H1 (cell line): Measurements from ENCODE around the gene PLS3. TPM values are rescaled to one million over a fixed set of nuclear protein-coding genes. Genes with fewer than 3 reads are reported as not detected.

Source experiments
- polyA plus RNA-seq, 7 experiments: library from polyadenylated mRNA; depleted of rRNA in 3 of 7; stranded (reverse) in 5 of 7; unstranded in 2 of 7; fragments of >200 nt in 5 of 7; fragments of 200-250 nt in 2 of 7; gene quantifications; 1 replicate in 5 of 7; 2 replicates in 1 of 7; 4 replicates in 1 of 7; pipeline versions ENCODE4 v1.2.1 to v1.2.3, GENCODE V29; 2011 to 2013; ENCODE audit warnings: missing spikeins in 2 of 7, mixed read lengths in 2 of 7
- small RNA-seq: library from polyadenylated mRNA; stranded (forward); fragments of <200 nt; extraction: miRNeasy Mini kit (QIAGEN cat#:217004); gene quantifications from one replicate; pipeline ENCODE3, GENCODE V24; 2013; ENCODE audit not compliant: insufficient read depth
- total RNA-seq: library from RNA; stranded (reverse); fragmentation: NEBNext Ultra II Directional; extraction: Animal tissue kit (Norgen Biotek cat#: 25700); gene quantifications from 2 replicates; pipeline ENCODE4 v1.2.1, GENCODE V29; 2021

Gene PLS3
- total and polyA plus RNA-seq, 2 of the 8 experiments (the other 6 are each of a cell fraction or from before 2014, with no cell fraction given), result 107 to 185 TPM

Small RNA genes within 50 kb of the gene (small RNA-seq; reads per million reads assigned to genes)
- not detected for gene RF00264
